AG20443 (cell line): ENCODE results near the gene SERF2.
"Not testable (repeated sequence)": the region's sequence is repeated elsewhere in the genome, so short reads cannot be mapped to it uniquely, and the experiment has no call there.

Source experiments
- DNase-seq: peaks from one replicate; pipeline ENCODE4 v3.0.0; 2012; ENCODE audit warnings: low spot score, mixed read lengths

Gene SERF2

GRCh38 chr15:43830691-43831275, 38.7 kb downstream of the SERF2 start:
- not testable (repeated sequence) for DNase-seq

GRCh38 chr15:43831519-43832052, 39.5 kb downstream of the SERF2 start:
- DNase-seq: not testable (repeated sequence)

GRCh38 chr15:43832485-43832884, 40.4 kb downstream of the SERF2 start:
- DNase-seq: not testable (repeated sequence)

GRCh38 chr15:43845421-43845820, 53.3 kb downstream of the SERF2 start:
- no peak for DNase-seq
